ENCODE results near the gene CD55.

CD55 gene

GRCh38 chr1:207286786-207287468, 34.6 kb upstream of the CD55 start:
- WGBS, 2 experiments (ENCODE audit: insufficient coverage in 2 of 2): no CpG with 5 or more reads among the region's 2 CpGs
- H3K36me3 ChIP-seq (ENCODE audit: control insufficient read depth, insufficient read depth, low read length): no peaks in the 10 kb centered on the region
- H3K27ac ChIP-seq (ENCODE audit: low read depth, low read length, severe bottlenecking): no peak overlapping the region
- no peaks in the 10 kb centered on the region for H3K9me3 ChIP-seq (ENCODE audit: control insufficient read depth, low read length)
- no peak overlapping the region for H3K4me3 ChIP-seq (ENCODE audit: extremely low read depth, insufficient read depth, low read length, poor library complexity, severe bottlenecking)
- peaks cover 14% of the 10 kb centered on the region for H3K4me1 ChIP-seq (ENCODE audit: control insufficient read depth, insufficient read depth, low read length, poor library complexity, severe bottlenecking)

GRCh38 chr1:207288315-207288714, 33.2 kb upstream of the CD55 start:
- 81 to 85% methylated on average over 3 to 4 of the region's 4 CpGs for WGBS, 2 experiments (ENCODE audit: insufficient coverage in 2 of 2)
- Histone ChIP-seq H3K36me3 (ENCODE audit: control insufficient read depth, insufficient read depth, low read length) (no peaks in the 10 kb centered on the region), H3K27ac (ENCODE audit: low read depth, low read length, severe bottlenecking) (no peak overlapping the region), H3K9me3 (ENCODE audit: control insufficient read depth, low read length) (no peaks in the 10 kb centered on the region), H3K4me3 (ENCODE audit: extremely low read depth, insufficient read depth, low read length, poor library complexity, severe bottlenecking) (no peak overlapping the region), H3K4me1 (ENCODE audit: control insufficient read depth, insufficient read depth, low read length, poor library complexity, severe bottlenecking) (peaks cover under 1% of the 10 kb centered on the region)

- Histone ChIP-seq H3K36me3 (ENCODE audit: control insufficient read depth, insufficient read depth, low read length) (no peaks in the 10 kb centered on the region), H3K4me1 (ENCODE audit: control insufficient read depth, insufficient read depth, low read length, poor library complexity, severe bottlenecking) (no peaks in the 10 kb centered on the region), H3K9me3 (ENCODE audit: control insufficient read depth, low read length) (no peaks in the 10 kb centered on the region), H3K4me3 (ENCODE audit: extremely low read depth, insufficient read depth, low read length, poor library complexity, severe bottlenecking) (no peak overlapping the region), H3K27ac (ENCODE audit: low read depth, low read length, severe bottlenecking) (no peak overlapping the region)
Observed at GRCh38 chr1:207289756-207290155, 31.7 kb upstream of the CD55 start.

GRCh38 chr1:207291723-207292122, 29.8 kb upstream of the CD55 start:
- H3K36me3 ChIP-seq (ENCODE audit: control insufficient read depth, insufficient read depth, low read length): no peaks in the 10 kb centered on the region
- no peak overlapping the region for H3K4me3 ChIP-seq (ENCODE audit: extremely low read depth, insufficient read depth, low read length, poor library complexity, severe bottlenecking)
- 84 to 86% methylated on average over 1 to 2 of the region's 2 CpGs for WGBS, 2 experiments (ENCODE audit: insufficient coverage in 2 of 2)
- no peak overlapping the region for H3K27ac ChIP-seq (ENCODE audit: low read depth, low read length, severe bottlenecking)
- H3K4me1 ChIP-seq (ENCODE audit: control insufficient read depth, insufficient read depth, low read length, poor library complexity, severe bottlenecking): no peaks in the 10 kb centered on the region
- no peaks in the 10 kb centered on the region for H3K9me3 ChIP-seq (ENCODE audit: control insufficient read depth, low read length)

- no peak overlapping the region for H3K4me3 ChIP-seq (ENCODE audit: extremely low read depth, insufficient read depth, low read length, poor library complexity, severe bottlenecking)
- H3K9me3 ChIP-seq (ENCODE audit: control insufficient read depth, low read length): peaks cover 2% of the 10 kb centered on the region
- peaks cover 9% of the 10 kb centered on the region for H3K4me1 ChIP-seq (ENCODE audit: control insufficient read depth, insufficient read depth, low read length, poor library complexity, severe bottlenecking)
- no peak overlapping the region for H3K27ac ChIP-seq (ENCODE audit: low read depth, low read length, severe bottlenecking)
- H3K36me3 ChIP-seq (ENCODE audit: control insufficient read depth, insufficient read depth, low read length): no peaks in the 10 kb centered on the region
- WGBS, 2 experiments (ENCODE audit: insufficient coverage in 2 of 2): 93 to 100% methylated on average over 1 to 2 of the region's 2 CpGs
Observed at GRCh38 chr1:207298186-207298585, 23.3 kb upstream of the CD55 start.

GRCh38 chr1:207298636-207299398, 22.7 kb upstream of the CD55 start:
- 92 to 100% methylated on average over 3 of the region's 4 CpGs for WGBS, 2 experiments (ENCODE audit: insufficient coverage in 2 of 2)
- Histone ChIP-seq H3K9me3 (ENCODE audit: control insufficient read depth, low read length) (peaks cover 2% of the 10 kb centered on the region), H3K27ac (ENCODE audit: low read depth, low read length, severe bottlenecking) (no peak overlapping the region)

GRCh38 chr1:207300970-207301369, 20.5 kb upstream of the CD55 start:
- peaks cover 9% of the 10 kb centered on the region for H3K4me1 ChIP-seq (ENCODE audit: control insufficient read depth, insufficient read depth, low read length, poor library complexity, severe bottlenecking)

More at GRCh38 chr1:207298636-207299398, 22.7 kb upstream of the CD55 start:
- Histone ChIP-seq H3K4me3 (ENCODE audit: extremely low read depth, insufficient read depth, low read length, poor library complexity, severe bottlenecking) (no peak overlapping the region), H3K4me1 (ENCODE audit: control insufficient read depth, insufficient read depth, low read length, poor library complexity, severe bottlenecking) (peaks cover 9% of the 10 kb centered on the region), H3K36me3 (ENCODE audit: control insufficient read depth, insufficient read depth, low read length) (no peaks in the 10 kb centered on the region)

GRCh38 chr1:207302618-207303393, 18.7 kb upstream of the CD55 start:
- Histone ChIP-seq H3K27ac (ENCODE audit: low read depth, low read length, severe bottlenecking) (no peak overlapping the region), H3K4me1 (ENCODE audit: control insufficient read depth, insufficient read depth, low read length, poor library complexity, severe bottlenecking) (peaks cover 9% of the 10 kb centered on the region), H3K9me3 (ENCODE audit: control insufficient read depth, low read length) (peaks cover 2% of the 10 kb centered on the region), H3K4me3 (ENCODE audit: extremely low read depth, insufficient read depth, low read length, poor library complexity, severe bottlenecking) (no peak overlapping the region), H3K36me3 (ENCODE audit: control insufficient read depth, insufficient read depth, low read length) (no peaks in the 10 kb centered on the region)
- 100% methylated on average over 1 of the region's 1 CpG; no CpG with 5 or more reads in 1 of the 2 experiments for WGBS, 2 experiments (ENCODE audit: insufficient coverage in 2 of 2)

More at GRCh38 chr1:207300970-207301369, 20.5 kb upstream of the CD55 start:
- Histone ChIP-seq H3K9me3 (ENCODE audit: control insufficient read depth, low read length) (peaks cover 2% of the 10 kb centered on the region), H3K27ac (ENCODE audit: low read depth, low read length, severe bottlenecking) (no peak overlapping the region), H3K36me3 (ENCODE audit: control insufficient read depth, insufficient read depth, low read length) (no peaks in the 10 kb centered on the region), H3K4me3 (ENCODE audit: extremely low read depth, insufficient read depth, low read length, poor library complexity, severe bottlenecking) (no peak overlapping the region)

GRCh38 chr1:207304710-207305488, 16.6 kb upstream of the CD55 start:
- Histone ChIP-seq H3K36me3 (ENCODE audit: control insufficient read depth, insufficient read depth, low read length) (no peaks in the 10 kb centered on the region), H3K9me3 (ENCODE audit: control insufficient read depth, low read length) (peaks cover 2% of the 10 kb centered on the region)
- WGBS, 2 experiments (ENCODE audit: insufficient coverage in 2 of 2): 87 to 88% methylated on average over 2 of the region's 8 CpGs

GRCh38 chr1:207305489-207305873, 16.0 kb upstream of the CD55 start:
- no peak overlapping the region for H3K4me3 ChIP-seq (ENCODE audit: extremely low read depth, insufficient read depth, low read length, poor library complexity, severe bottlenecking)
- H3K4me1 ChIP-seq (ENCODE audit: control insufficient read depth, insufficient read depth, low read length, poor library complexity, severe bottlenecking): peaks cover 12% of the 10 kb centered on the region
- H3K9me3 ChIP-seq (ENCODE audit: control insufficient read depth, low read length): peaks cover 2% of the 10 kb centered on the region
- H3K36me3 ChIP-seq (ENCODE audit: control insufficient read depth, insufficient read depth, low read length): no peaks in the 10 kb centered on the region
- no peak overlapping the region for H3K27ac ChIP-seq (ENCODE audit: low read depth, low read length, severe bottlenecking)
- 89 to 91% methylated on average over 5 of the region's 6 CpGs for WGBS, 2 experiments (ENCODE audit: insufficient coverage in 2 of 2)

More at GRCh38 chr1:207304710-207305488, 16.6 kb upstream of the CD55 start:
- Histone ChIP-seq H3K4me1 (ENCODE audit: control insufficient read depth, insufficient read depth, low read length, poor library complexity, severe bottlenecking) (peaks cover 10% of the 10 kb centered on the region), H3K4me3 (ENCODE audit: extremely low read depth, insufficient read depth, low read length, poor library complexity, severe bottlenecking) (no peak overlapping the region), H3K27ac (ENCODE audit: low read depth, low read length, severe bottlenecking) (no peak overlapping the region)
